ENCODE results near the gene DHRSX. TPM values are rescaled to one million over a fixed set of nuclear protein-coding genes. Genes with fewer than 3 reads are reported as not detected.

Gene DHRSX
- total and polyA plus RNA-seq, 9 of the 15 experiments (the other 6 are each of a cell fraction or from before 2014, with no cell fraction given) = 0.59 to 11.0 (median 6.2) TPM

DNA sequence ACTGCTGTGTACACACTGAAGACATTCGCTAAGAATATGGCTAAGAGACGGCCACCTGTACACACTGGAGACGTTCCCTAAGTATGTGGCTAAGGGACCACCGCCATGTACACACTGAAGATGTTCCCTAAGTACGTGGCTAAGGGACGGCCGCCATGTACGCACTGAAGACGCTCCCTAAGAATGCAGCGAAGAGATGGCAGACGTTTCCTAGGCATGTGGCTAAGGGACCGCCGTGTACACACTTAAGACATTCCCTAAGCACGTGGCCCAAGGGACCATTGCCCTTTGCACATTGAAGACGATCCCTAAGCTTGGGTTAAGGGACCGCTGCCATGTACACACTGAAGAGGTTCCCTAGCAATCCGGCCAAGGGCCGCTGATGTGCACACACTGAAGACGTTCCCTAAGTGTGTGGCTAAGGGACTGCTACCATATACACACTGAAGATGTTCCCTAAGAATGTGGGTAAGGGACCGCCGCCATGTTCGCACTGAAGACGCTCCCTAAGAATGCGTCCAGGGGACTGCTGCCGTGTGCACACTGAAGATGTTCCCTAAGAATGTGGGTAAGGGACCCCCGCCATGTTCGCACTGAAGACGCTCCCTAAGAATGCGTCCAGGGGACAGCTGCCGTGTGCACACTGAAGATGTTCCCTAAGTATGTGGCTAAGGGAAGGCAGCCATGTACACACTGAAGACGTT is 36.7 kb downstream of the DHRSX start (continued):
- no peak for TF ChIP-seq ZBTB8A (IDR thresholded peaks at IDR 0.05; ENCODE audit: partially characterized antibody)
- no peak for TF ChIP-seq ZNF766 (CRISPR knock-in tag; conservative IDR thresholded peaks at IDR 0.05)
- peak; percentile 69; the same call in 1 of the 2 replicates for TF ChIP-seq CBFB (CRISPR knock-in tag; IDR thresholded peaks at IDR 0.05)
- TF ChIP-seq FOXK2 (conservative IDR thresholded peaks at IDR 0.05 in 1 of 2, IDR thresholded peaks at IDR 0.05 in 1 of 2; ENCODE audit: low read depth in 2 of 2) = peak; percentile 62 to 83
- TF ChIP-seq E2F5 (CRISPR knock-in tag; IDR thresholded peaks at IDR 0.05) = no peak
- no peak for TF ChIP-seq ZKSCAN3 (CRISPR knock-in tag; IDR thresholded peaks at IDR 0.05)
- no peak for TF ChIP-seq ZFPM2 (CRISPR knock-in tag; IDR thresholded peaks at IDR 0.05)
- TF ChIP-seq, protein P1, sequence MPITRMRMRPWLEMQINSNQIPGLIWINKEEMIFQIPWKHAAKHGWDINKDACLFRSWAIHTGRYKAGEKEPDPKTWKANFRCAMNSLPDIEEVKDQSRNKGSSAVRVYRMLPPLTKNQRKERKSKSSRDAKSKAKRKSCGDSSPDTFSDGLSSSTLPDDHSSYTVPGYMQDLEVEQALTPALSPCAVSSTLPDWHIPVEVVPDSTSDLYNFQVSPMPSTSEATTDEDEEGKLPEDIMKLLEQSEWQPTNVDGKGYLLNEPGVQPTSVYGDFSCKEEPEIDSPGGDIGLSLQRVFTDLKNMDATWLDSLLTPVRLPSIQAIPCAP (CRISPR knock-in tag; IDR thresholded peaks at IDR 0.05; ENCODE audit: borderline replicate concordance) = no peak
- TF ChIP-seq NR2C1 (IDR thresholded peaks at IDR 0.05) = no peak
- TF ChIP-seq NR2C1 (tag; IDR thresholded peaks at IDR 0.05) = no peak
- TF ChIP-seq SRSF3 (IDR thresholded peaks at IDR 0.05; ENCODE audit: insufficient read depth, low read length) = no peak
- peak in 1 of 2 experiments; percentile 100 for TF ChIP-seq NCOA2 (IDR thresholded peaks at IDR 0.05; ENCODE audit: partially characterized antibody in 2 of 2)
- TF ChIP-seq, protein P2, sequence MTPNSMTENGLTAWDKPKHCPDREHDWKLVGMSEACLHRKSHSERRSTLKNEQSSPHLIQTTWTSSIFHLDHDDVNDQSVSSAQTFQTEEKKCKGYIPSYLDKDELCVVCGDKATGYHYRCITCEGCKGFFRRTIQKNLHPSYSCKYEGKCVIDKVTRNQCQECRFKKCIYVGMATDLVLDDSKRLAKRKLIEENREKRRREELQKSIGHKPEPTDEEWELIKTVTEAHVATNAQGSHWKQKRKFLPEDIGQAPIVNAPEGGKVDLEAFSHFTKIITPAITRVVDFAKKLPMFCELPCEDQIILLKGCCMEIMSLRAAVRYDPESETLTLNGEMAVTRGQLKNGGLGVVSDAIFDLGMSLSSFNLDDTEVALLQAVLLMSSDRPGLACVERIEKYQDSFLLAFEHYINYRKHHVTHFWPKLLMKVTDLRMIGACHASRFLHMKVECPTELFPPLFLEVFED (CRISPR knock-in tag; conservative IDR thresholded peaks at IDR 0.05) = no peak
- TF ChIP-seq SOX6 (IDR thresholded peaks at IDR 0.05) = peak; percentile 60; the same call in 1 of the 2 replicates
- TF ChIP-seq ZNF143 (CRISPR knock-in tag; IDR thresholded peaks at IDR 0.05) = no peak
- TF ChIP-seq THRAP3 (IDR thresholded peaks at IDR 0.05; ENCODE audit: borderline replicate concordance) = no peak
- TF ChIP-seq TEAD1 (CRISPR knock-in tag; IDR thresholded peaks at IDR 0.05) = peak; percentile 61 to 96; a peak in 3 of 4 replicates
- no peak for TF ChIP-seq NFRKB (IDR thresholded peaks at IDR 0.05; ENCODE audit: low read depth)
- TF ChIP-seq, protein P3, sequence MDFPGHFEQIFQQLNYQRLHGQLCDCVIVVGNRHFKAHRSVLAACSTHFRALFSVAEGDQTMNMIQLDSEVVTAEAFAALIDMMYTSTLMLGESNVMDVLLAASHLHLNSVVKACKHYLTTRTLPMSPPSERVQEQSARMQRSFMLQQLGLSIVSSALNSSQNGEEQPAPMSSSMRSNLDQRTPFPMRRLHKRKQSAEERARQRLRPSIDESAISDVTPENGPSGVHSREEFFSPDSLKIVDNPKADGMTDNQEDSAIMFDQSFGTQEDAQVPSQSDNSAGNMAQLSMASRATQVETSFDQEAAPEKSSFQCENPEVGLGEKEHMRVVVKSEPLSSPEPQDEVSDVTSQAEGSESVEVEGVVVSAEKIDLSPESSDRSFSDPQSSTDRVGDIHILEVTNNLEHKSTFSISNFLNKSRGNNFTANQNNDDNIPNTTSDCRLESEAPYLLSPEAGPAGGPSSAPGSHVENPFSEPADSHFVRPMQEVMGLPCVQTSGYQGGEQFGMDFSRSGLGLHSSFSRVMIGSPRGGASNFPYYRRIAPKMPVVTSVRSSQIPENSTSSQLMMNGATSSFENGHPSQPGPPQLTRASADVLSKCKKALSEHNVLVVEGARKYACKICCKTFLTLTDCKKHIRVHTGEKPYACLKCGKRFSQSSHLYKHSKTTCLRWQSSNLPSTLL (IDR thresholded peaks at IDR 0.05) = no peak
- TF ChIP-seq NR2F6 (CRISPR knock-in tag; IDR thresholded peaks at IDR 0.05) = no peak
- TF ChIP-seq, protein P4, sequence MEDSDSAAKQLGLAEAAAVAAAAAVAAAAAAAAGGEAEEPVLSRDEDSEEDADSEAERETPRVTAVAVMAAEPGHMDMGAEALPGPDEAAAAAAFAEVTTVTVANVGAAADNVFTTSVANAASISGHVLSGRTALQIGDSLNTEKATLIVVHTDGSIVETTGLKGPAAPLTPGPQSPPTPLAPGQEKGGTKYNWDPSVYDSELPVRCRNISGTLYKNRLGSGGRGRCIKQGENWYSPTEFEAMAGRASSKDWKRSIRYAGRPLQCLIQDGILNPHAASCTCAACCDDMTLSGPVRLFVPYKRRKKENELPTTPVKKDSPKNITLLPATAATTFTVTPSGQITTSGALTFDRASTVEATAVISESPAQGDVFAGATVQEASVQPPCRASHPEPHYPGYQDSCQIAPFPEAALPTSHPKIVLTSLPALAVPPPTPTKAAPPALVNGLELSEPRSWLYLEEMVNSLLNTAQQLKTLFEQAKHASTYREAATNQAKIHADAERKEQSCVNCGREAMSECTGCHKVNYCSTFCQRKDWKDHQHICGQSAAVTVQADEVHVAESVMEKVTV (CRISPR knock-in tag; IDR thresholded peaks at IDR 0.05) = no peak
- TF ChIP-seq CTBP1 (IDR thresholded peaks at IDR 0.05; ENCODE audit: borderline replicate concordance) = peak; percentile 51
